DOHH2 (cell line): ENCODE measurements around the gene CD63.

Source experiments
- EZH2phosphoT487 ChIP-seq: fragments of 200-600 bp; sonication (generic); IDR thresholded peaks from 2 replicates; pipeline ENCODE4 v1.6.1; 2017; ENCODE audit warnings: borderline replicate concordance, mild to moderate bottlenecking, antibody characterized with exemption, low read length, moderate library complexity, mixed read lengths
- TF ChIP-seq, protein P1 (sequence below): fragments of 200-600 bp; sonication (generic); IDR thresholded peaks from one replicate; pipeline ENCODE4 v1.5.1; 2014; ENCODE audit warnings: antibody characterized with exemption, mild to moderate bottlenecking, low read depth, low read length; ENCODE audit not compliant: poor library complexity, severe bottlenecking

DNA sequence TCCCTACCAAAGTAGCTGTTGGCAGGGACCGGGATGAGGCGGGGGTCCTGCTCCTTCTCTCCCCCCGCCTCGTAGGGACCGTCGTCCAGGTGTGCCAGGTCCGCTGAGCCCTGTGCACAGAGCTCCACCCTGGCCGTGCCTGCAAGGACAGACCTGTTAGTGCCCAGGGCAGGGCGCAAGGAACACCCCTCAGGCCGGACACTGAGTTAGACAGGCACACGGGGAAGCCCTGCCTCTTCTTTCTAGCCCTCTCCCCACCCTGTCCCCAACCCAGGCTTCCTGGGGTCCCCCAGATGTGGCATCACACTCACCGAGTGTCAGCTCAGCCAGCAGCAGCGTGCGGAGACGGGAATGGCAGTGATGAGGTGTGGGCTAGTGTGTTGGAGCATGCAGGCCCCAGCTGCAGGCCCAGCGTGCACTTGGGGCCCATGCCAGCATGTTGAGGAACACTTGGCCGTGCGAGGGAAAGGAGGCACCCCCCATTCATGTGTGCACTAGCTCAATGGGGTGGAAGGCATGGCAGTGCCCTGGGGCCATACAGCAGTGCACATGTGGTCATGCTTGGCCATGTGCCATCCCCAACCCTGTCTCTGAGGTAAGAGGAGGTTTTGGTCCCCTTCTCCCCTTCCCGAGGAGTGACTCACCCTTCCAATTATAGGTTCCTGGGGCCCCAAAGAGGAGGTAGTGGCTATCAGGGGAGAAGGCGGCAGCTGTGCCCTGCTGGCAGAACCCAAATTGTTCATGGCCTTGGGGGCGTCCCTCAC, 28.4 kb downstream of the CD63 start:
- TF ChIP-seq, protein P1, sequence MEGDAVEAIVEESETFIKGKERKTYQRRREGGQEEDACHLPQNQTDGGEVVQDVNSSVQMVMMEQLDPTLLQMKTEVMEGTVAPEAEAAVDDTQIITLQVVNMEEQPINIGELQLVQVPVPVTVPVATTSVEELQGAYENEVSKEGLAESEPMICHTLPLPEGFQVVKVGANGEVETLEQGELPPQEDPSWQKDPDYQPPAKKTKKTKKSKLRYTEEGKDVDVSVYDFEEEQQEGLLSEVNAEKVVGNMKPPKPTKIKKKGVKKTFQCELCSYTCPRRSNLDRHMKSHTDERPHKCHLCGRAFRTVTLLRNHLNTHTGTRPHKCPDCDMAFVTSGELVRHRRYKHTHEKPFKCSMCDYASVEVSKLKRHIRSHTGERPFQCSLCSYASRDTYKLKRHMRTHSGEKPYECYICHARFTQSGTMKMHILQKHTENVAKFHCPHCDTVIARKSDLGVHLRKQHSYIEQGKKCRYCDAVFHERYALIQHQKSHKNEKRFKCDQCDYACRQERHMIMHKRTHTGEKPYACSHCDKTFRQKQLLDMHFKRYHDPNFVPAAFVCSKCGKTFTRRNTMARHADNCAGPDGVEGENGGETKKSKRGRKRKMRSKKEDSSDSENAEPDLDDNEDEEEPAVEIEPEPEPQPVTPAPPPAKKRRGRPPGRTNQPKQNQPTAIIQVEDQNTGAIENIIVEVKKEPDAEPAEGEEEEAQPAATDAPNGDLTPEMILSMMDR = no peak
- no peak for TF ChIP-seq EZH2phosphoT487
